Keratinocyte (primary cell): ENCODE measurements around the gene TSSC4. TPM values are rescaled to one million over a fixed set of nuclear protein-coding genes. Genes with fewer than 3 reads are reported as not detected.

ENCODE experiments used
- DNase-seq: peaks from one replicate; pipeline ENCODE4 v3.0.0-alpha.2; 2011; ENCODE audit warnings: low read depth, missing footprints, low spot score
- FAIRE-seq: peaks from 2 replicates; lab custom pipeline; 2011; peaks lifted over from hg19 to GRCh38; lab: Jason Lieb, UNC
- H2AFZ ChIP-seq: 2 replicates; pipeline ENCODE4 v1.6.0; 2012; ENCODE audit warnings: low read length, control low read depth, inconsistent platforms; ENCODE audit not compliant: control insufficient read depth
- H3K27ac ChIP-seq: 2 replicates; pipeline ENCODE4 v1.5.1; 2011; ENCODE audit warnings: low read length; ENCODE audit not compliant: control insufficient read depth, insufficient read depth
- H3K27me3 ChIP-seq: 3 replicates; pipeline ENCODE4 v1.6.0; 2011; ENCODE audit warnings: low read length; ENCODE audit not compliant: control insufficient read depth, insufficient read depth; ENCODE audit errors: extremely low read depth
- H3K36me3 ChIP-seq, 2 experiments: 2 replicates in 1 of 2; 3 replicates in 1 of 2; pipeline ENCODE4 v1.5.1; 2011; ENCODE audit warnings: low read length in 2 of 2, mild to moderate bottlenecking in 1 of 2; ENCODE audit not compliant: control insufficient read depth in 2 of 2, insufficient read depth in 2 of 2; ENCODE audit errors: extremely low read depth in 1 of 2
- H3K4me1 ChIP-seq: 3 replicates; pipeline ENCODE4 v1.5.1; 2011; ENCODE audit warnings: low read length; ENCODE audit not compliant: control insufficient read depth, insufficient read depth; ENCODE audit errors: extremely low read depth
- H3K4me2 ChIP-seq: 3 replicates; pipeline ENCODE4 v1.6.0; 2011; ENCODE audit warnings: low read depth, low read length; ENCODE audit not compliant: control insufficient read depth, insufficient read depth; ENCODE audit errors: extremely low read depth
- H3K4me3 ChIP-seq, 3 experiments: fragments of 200-600 bp in 1 of 3; sonication (generic) in 1 of 3; 2 replicates in 2 of 3; 3 replicates in 1 of 3; pipeline ENCODE4 v1.5.1; 2011 to 2016; ENCODE audit warnings: low read length in 3 of 3, mild to moderate bottlenecking in 3 of 3, control low read depth in 2 of 3, inconsistent platforms in 1 of 3, low read depth in 1 of 3, mixed read lengths in 1 of 3, mixed run types in 1 of 3, moderate library complexity in 1 of 3; ENCODE audit not compliant: control insufficient read depth in 2 of 3, insufficient read depth in 2 of 3; ENCODE audit errors: extremely low read depth in 1 of 3
- H3K79me2 ChIP-seq: 2 replicates; pipeline ENCODE4 v1.6.0; 2012; ENCODE audit warnings: low read length; ENCODE audit not compliant: control insufficient read depth, insufficient read depth
- H3K9ac ChIP-seq: 3 replicates; pipeline ENCODE4 v1.6.0; 2011; ENCODE audit warnings: low read length; ENCODE audit not compliant: control insufficient read depth, insufficient read depth; ENCODE audit errors: extremely low read depth
- H3K9me1 ChIP-seq: 3 replicates; pipeline ENCODE4 v1.6.0; 2011; ENCODE audit warnings: low read length; ENCODE audit not compliant: control insufficient read depth, insufficient read depth; ENCODE audit errors: extremely low read depth
- H3K9me3 ChIP-seq: 2 replicates; pipeline ENCODE4 v1.5.1; 2012; ENCODE audit warnings: low read depth, low read length; ENCODE audit not compliant: control insufficient read depth
- H4K20me1 ChIP-seq: 3 replicates; pipeline ENCODE4 v1.6.0; 2011; ENCODE audit warnings: low read length; ENCODE audit not compliant: control insufficient read depth, insufficient read depth; ENCODE audit errors: extremely low read depth
- CTCF ChIP-seq, 3 experiments: IDR thresholded peaks in 1 of 3; conservative IDR thresholded peaks in 1 of 3; optimal IDR thresholded peaks in 1 of 3; 2 replicates in 2 of 3; 3 replicates in 1 of 3; pipeline versions ENCODE3 to v1.5.1; 2011; ENCODE audit warnings: low read length in 3 of 3, mild to moderate bottlenecking in 3 of 3, moderate library complexity in 2 of 3, control low read depth in 1 of 3, inconsistent platforms in 1 of 3; ENCODE audit not compliant: insufficient read depth in 2 of 3; ENCODE audit errors: extremely low read depth in 1 of 3
- EZH2 ChIP-seq: IDR thresholded peaks from one replicate; pipeline ENCODE4 v1.6.1; 2012; ENCODE audit warnings: inconsistent platforms, mild to moderate bottlenecking, low read length, moderate library complexity
- dilution Hi-C: fragments of 300-500 bp; cut with MboI; formaldehyde crosslinking; loops from one replicate; pipeline ENCODE4 v1.7.0; 2020; ENCODE audit warnings: low sequenced_read_pairs; ENCODE audit not compliant: extremely low pct_ligation_motif_present
- polyA plus RNA-seq, 5 experiments: library from polyadenylated mRNA; depleted of rRNA in 3 of 5; stranded (reverse) in 3 of 5; stranded (forward) in 1 of 5; unstranded in 1 of 5; fragments of >200 nt; gene quantifications; 1 replicate in 1 of 5; 2 replicates in 3 of 5; 3 replicates in 1 of 5; pipeline versions ENCODE4 v1.2.1 to v1.2.3, GENCODE V29; 2011 to 2012; ENCODE audit warnings: missing spikeins in 2 of 5, low read depth in 1 of 5, low replicate concordance in 1 of 5

The TSSC4 gene
- polyA plus RNA-seq, 1 donor (not counting 4 experiments of a cell fraction or from before 2014, with no cell fraction given) = 15.9 TPM

DNA sequence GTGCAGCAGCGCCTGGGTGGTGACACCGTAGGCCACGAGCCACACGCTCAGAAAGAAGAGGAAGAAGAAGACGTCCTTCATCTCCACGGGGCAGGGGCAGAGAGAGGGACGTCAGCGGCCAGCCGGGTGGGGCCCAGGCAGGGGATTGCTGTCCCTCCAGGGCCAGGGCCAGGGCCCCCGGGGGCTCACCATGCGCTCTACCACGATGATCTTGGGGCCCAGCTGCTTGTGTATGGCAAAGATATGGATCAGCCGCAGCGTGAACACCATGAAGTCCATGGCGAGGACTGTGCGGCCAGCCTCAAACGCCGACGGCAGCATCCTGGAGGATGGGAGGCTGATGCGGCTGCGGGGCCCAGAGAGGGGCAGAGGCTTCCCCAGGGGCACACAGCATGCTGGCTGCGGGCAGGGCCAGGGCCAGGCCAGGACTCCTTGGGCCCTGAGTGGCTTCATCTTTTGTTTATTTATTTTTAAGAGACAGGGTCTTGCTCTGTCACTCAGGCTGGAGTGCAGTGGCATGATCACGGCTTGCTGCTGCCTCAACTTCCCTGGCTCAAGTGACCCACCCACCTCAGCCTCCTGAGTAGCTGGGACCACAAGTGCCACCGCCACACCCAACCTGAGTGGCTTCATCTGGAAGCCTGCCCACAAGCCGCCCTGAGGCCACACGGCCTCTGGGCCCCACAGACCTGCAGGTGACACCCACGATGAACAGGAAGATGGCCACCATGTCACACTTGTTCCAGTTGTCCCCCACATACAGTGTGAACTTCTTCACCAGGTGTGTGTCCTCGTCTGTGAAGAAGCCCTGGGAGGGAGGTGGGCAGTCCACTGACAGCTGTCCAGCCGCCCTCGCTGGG lies 11.1 kb downstream of the TSSC4 start:
- Histone ChIP-seq H3K79me2 (no peaks in the 10 kb centered on the region), H3K4me1 (no peaks in the 10 kb centered on the region), H3K9me1 (no peaks in the 10 kb centered on the region), H3K4me3 (no peak overlapping the region), H3K36me3 (no peaks in the 10 kb centered on the region), H3K4me2 (no peak overlapping the region), H3K9me3 (no peaks in the 10 kb centered on the region), H3K27ac (no peak overlapping the region), H3K27me3 (peaks cover 4% of the 10 kb centered on the region), H3K9ac (no peak overlapping the region), H4K20me1 (no peaks in the 10 kb centered on the region), H2AFZ (no peak overlapping the region)
- TF ChIP-seq CTCF (optimal IDR thresholded peaks at IDR 0.05 in 1 of 3, IDR thresholded peaks at IDR 0.05 in 1 of 3, conservative IDR thresholded peaks at IDR 0.05 in 1 of 3; ENCODE audit: extremely low read depth in 1 of 3, insufficient read depth in 2 of 3, low read length in 3 of 3) = no peak
- TF ChIP-seq EZH2 = no peak
- dilution Hi-C loops = no loop called here
- no peak for FAIRE-seq
- no peak for DNase-seq

DNA sequence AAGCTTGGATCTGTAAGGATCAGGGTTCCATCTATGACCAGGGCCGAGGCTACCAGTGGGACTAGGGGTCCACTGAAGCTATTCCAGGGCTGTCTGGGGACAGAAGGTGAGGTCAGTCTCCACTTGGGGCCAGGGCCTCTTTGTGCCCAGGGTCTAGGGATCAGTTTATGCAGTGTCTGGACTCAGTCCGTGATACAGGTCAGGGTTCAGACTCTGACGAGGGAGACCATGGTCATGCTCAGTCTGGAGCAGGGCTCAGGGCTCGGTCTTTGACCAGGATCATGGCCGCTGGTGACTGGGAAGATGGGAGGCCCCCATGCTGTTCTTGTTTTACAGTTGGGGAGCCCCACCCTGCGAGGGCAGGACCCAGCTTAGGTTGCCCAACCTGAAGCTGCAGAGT lies 11.8 kb downstream of the TSSC4 start:
- Histone ChIP-seq H4K20me1 (no peaks in the 10 kb centered on the region), H3K9me3 (no peaks in the 10 kb centered on the region), H3K4me3 (no peak overlapping the region), H3K79me2 (no peaks in the 10 kb centered on the region), H3K4me1 (no peaks in the 10 kb centered on the region), H3K27me3 (peaks cover 4% of the 10 kb centered on the region), H3K9me1 (no peaks in the 10 kb centered on the region), H3K27ac (no peak overlapping the region), H3K36me3 (no peaks in the 10 kb centered on the region), H2AFZ (no peak overlapping the region), H3K9ac (no peak overlapping the region), H3K4me2 (no peak overlapping the region)
- TF ChIP-seq EZH2 = no peak
- TF ChIP-seq CTCF (optimal IDR thresholded peaks at IDR 0.05 in 1 of 3, IDR thresholded peaks at IDR 0.05 in 1 of 3, conservative IDR thresholded peaks at IDR 0.05 in 1 of 3; ENCODE audit: extremely low read depth in 1 of 3, insufficient read depth in 2 of 3, low read length in 3 of 3) = no peak
- no peak for DNase-seq
- dilution Hi-C loops = no loop called here
- no peak for FAIRE-seq
